ELR (cell line): Measurements from ENCODE around the gene RCCD1.
A peak's percentile ranks its signal among the peaks of the same experiment; 100 is the strongest.
"Not testable (repeated sequence)": the region's sequence is repeated elsewhere in the genome, so short reads cannot be mapped to it uniquely, and the experiment has no call there.

Experiments used
- DNase-seq: peaks from one replicate; pipeline ENCODE4 v3.0.0-alpha.2; 2015; ENCODE audit warnings: low read depth

The RCCD1 gene

GRCh38 chr15:90954712-90955623 lies at the start of gene RCCD1:
Gene RCCD1, plus strand, starts transcription at chr15:90954884. Its CDS starts 1,851 bp downstream, at chr15:90956735.
- peak; percentile 92 for DNase-seq

GRCh38 chr15:90905306-90906180 lies 49.1 kb upstream of the RCCD1 start:
- no peak for DNase-seq

DNA sequence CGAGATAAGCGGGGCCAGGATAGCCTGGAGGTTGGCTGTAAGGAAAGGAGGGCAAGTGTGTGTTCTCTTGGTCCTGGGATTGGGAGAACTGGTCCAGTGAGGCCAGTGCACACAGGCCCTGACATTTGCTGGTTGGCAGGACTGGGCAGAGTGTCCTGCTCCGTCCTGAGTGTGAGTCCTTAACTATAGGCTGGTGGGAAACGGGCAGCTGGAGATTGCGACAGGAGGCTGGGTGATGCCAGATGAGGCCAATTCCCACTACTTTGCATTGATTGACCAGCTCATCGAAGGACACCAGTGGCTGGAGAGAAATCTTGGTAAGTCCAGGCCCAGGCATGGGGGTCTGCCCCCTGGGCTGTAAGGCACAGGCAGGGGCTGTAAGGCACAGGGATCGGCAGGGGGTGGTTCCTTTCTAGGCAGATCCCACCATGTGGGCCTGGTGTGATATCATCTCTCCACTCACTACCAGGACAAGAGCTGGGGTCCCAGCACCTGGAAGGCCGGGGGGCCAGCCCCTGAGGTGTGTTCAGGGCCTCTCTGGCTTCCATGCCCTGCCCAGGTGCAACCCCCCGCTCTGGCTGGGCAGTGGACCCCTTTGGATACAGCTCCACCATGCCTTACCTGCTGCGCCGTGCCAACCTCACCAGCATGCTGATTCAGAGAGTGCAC lies 48.4 kb upstream of the RCCD1 start:
- DNase-seq: no peak

GRCh38 chr15:90907051-90907660 lies 47.5 kb upstream of the RCCD1 start:
- no peak for DNase-seq

DNA sequence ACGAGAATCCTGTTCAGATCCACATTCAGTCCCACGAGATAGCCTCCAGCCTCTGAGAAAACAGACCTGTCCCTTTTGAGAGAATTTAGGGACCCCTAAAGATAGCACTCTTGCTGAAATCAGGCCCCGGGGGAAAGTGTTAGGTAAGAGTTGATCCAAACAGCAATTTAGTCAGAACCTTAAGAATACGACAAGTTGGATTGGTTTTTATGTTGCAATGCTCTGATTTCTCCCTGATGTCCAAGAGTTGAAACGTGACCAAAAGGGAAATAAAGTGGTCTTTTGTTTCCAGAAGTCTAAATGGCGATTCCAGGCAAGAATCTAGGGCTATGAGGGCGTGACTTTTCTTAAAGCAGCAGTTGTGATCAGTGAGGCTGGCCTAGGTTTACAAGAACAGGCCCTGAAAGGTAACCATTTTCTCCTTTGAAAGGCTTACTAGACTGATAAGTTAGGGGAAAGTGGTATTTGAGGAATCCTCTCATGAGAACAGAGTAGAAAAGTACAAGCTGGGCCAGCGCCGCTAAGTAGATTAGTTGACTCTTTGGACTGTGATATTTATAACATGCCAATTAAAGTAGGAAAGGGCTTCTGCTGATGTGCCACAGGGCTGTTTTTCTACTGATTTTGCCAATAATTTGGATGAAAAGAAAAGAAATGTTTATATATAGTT lies 46.7 kb upstream of the RCCD1 start:
- DNase-seq: no peak

DNA sequence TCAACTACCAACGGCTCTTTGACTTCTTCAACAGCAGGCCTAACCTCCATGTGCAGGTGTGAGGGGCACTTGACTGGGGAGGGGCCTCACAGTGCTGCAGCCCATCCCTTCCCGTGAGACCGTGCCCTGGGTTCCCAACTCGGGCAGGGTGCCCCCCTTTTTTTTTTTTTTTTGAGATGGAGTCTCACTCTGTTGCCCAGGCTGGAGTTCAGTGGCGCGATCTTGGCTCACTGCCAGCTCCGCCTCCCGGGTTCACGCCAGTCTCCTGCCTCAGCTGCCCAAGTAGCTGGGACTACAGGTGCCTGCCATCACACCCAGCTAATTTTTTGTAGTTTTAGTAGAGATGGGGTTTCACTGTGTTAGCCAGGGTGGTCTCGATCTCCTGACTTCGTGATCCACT lies 45.2 kb upstream of the RCCD1 start:
- DNase-seq: not testable (repeated sequence)

- DNase-seq: no peak
Measured at GRCh38 chr15:90909976-90910375, 44.7 kb upstream of the RCCD1 start.

DNA sequence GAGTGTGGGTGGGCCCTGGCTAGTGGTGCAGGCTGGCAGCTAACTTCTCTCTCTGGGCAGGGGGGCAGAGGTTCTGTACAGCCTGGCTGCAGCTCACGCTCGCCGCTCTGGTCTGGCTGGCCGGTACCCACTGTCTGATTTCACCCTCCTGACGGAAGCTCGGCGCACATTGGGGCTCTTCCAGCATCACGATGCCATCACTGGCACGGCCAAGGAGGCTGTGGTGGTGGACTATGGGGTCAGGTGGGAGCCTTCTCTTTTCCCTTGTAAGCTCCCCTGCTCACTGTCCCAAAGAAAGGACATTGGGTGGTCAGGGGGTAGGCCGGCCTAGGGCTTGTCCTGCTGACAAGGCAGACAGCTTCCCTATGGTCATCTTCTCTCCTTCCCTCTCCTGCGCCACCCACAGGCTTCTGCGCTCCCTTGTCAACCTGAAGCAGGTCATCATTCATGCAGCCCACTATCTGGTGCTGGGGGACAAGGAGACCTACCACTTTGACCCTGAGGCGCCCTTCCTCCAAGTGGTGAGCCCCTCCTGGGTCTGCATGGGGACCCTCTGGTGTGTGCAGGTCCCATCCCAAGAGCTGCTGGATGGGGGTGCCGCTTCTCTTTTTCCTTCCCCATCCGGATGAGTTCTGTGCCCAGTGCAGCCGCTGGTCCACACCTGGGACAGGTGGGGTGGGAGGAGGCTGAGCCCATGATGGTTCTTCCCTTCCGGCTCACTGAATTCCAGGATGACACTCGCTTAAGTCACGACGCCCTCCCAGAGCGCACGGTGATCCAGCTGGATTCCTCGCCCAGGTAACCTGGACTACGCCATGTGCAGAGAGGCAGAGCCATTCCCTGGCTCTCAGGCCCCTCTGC lies 44.0 kb upstream of the RCCD1 start:
- DNase-seq: no peak

DNA sequence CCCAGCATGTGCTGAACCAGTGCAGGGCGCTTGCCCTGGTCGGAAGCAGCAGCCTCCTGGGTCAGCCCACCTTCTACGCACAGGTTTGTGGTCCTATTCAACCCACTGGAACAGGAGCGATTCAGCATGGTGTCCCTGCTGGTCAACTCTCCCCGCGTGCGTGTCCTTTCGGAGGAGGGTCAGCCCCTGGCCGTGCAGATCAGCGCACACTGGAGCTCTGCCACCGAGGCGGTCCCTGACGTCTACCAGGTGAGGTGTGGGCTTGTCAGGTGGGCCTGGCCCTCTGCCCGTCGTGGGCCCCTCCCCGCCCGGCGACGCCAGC lies 43.4 kb upstream of the RCCD1 start:
- no peak for DNase-seq

GRCh38 chr15:90911906-90912769 lies 42.5 kb upstream of the RCCD1 start:
- DNase-seq: no peak

GRCh38 chr15:90912770-90913075 lies 42.0 kb upstream of the RCCD1 start:
- DNase-seq: no peak

GRCh38 chr15:90913398-90913944 lies 41.2 kb upstream of the RCCD1 start:
- no peak for DNase-seq

DNA sequence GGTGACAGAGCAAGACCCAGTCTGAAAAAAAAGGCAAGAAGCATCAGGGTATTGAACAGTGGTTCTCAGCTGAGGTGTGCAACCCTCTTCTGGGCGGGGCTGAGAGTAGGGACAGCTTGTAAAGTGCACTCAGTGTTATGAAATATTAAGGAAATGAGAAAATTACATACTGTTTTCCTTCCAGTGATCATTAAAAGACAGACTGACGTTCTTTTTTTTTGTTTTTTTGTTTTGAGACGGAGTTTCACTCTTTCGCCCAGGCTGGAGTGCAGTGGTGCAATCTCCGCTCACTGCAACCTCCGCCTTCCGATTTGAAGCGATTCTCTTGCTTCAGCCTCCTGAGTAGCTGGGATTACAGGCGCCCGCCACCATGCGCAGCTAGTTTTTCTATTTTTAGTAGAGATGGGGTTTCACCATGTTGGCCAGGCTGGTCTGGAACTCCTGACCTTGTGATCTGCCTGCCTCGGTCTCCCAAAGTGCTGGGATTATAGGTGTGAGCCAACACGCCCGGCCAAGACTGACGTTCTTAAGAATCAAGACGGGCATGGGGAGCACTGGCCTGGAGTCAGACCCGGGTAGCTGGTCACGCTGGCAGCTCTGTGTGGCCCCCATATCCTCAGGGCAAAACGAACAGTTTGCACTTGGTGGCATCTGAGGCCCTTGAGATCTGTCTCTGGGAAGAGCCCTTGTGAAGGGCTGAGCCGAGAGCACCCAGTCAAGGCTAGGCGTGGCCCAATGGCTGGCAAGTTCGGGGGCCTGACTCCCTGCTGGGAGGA lies 40.2 kb upstream of the RCCD1 start:
- no peak for DNase-seq

GRCh38 chr15:90915216-90915807 lies 39.4 kb upstream of the RCCD1 start:
- DNase-seq: no peak

- no peak for DNase-seq
Measured at GRCh38 chr15:90915808-90916440, 38.8 kb upstream of the RCCD1 start.

- no peak for DNase-seq
Measured at GRCh38 chr15:90916461-90916860, 38.2 kb upstream of the RCCD1 start.

- no peak for DNase-seq
Measured at GRCh38 chr15:90917569-90917968, 37.1 kb upstream of the RCCD1 start.
